Ovary (tissue), 9 donors: ENCODE data around the gene ATP6V1G3. TPM values are rescaled to one million over a fixed set of nuclear protein-coding genes. Genes with fewer than 3 reads are reported as not detected.

Source experiments
- DNase-seq, 5 donors: peaks; one replicate each; pipeline ENCODE4 v3.0.0-alpha.2; 2019 to 2020
- H3K27ac ChIP-seq, 2 donors: fragments of 200-600 bp; one replicate each; pipeline versions ENCODE4 v1.5.1 to v1.8.0; 2019 to 2022
- H3K27me3 ChIP-seq: fragments of 200-600 bp; one replicate; pipeline ENCODE4 v1.8.0; 2022
- H3K36me3 ChIP-seq: fragments of 200-600 bp; sonication (generic); one replicate; pipeline ENCODE4 v1.5.1; 2019
- H3K4me1 ChIP-seq: one replicate; pipeline ENCODE4 v1.8.1; 2013; ENCODE audit warnings: mild to moderate bottlenecking, moderate library complexity; ENCODE audit not compliant: insufficient read depth
- H3K4me3 ChIP-seq: fragments of 200-600 bp; sonication (generic); one replicate; pipeline ENCODE4 v1.5.1; 2017
- H3K9me3 ChIP-seq, 2 donors: fragments of 200-600 bp in 1 of 2; sonication (generic) in 1 of 2; one replicate each; pipeline versions ENCODE4 v1.5.1 to v1.8.1; 2013 to 2019; ENCODE audit warnings: mild to moderate bottlenecking in 1 of 2, moderate library complexity in 1 of 2
- CTCF ChIP-seq, 3 donors: fragments of 450-650 bp in 2 of 3; fragments of 200-600 bp in 1 of 3; IDR thresholded peaks; one replicate each; pipeline versions ENCODE4 v1.5.1 to v1.8.0; 2016 to 2022; ENCODE audit warnings: antibody characterized with exemption in 3 of 3, mild to moderate bottlenecking in 1 of 3
- EP300 ChIP-seq: sonication (generic); formaldehyde crosslinking; IDR thresholded peaks from one replicate; pipeline ENCODE4 v1.6.1; 2017; ENCODE audit warnings: antibody characterized with exemption
- POLR2A ChIP-seq: fragments of 450-650 bp; IDR thresholded peaks from one replicate; pipeline ENCODE4 v1.6.1; 2017; ENCODE audit warnings: antibody characterized with exemption, mild to moderate bottlenecking, moderate library complexity
- WGBS, 3 donors: extraction: QIAGEN DNeasy Blood & Tissue Kit in 1 of 3; methylation state at CpG; one replicate each; pipeline versions ENCODE4 v1.1.5 to v1.1.7; 2013 to 2017; 5-methylcytosine and 5-hydroxymethylcytosine counted together
- intact Hi-C, 4 donors: fragments of 100-400 bp; cut with DNase I; formaldehyde crosslinking; loops; one replicate each; pipeline versions ENCODE4 v1.11.0 to v1.15.1; 2022 to 2023
- polyA plus RNA-seq, 2 donors: library from polyadenylated mRNA; stranded (reverse); fragments of 200-250 nt in 1 of 2; fragments of 350-450 nt in 1 of 2; fragmentation: Illumina TruSeq in 1 of 2; extraction: RNeasy Lipid Tissue Mini Kit (QIAGEN cat#74804) in 1 of 2; gene quantifications; one replicate each; pipeline ENCODE4 v1.2.3, GENCODE V29; 2013 to 2014
- total RNA-seq, 7 donors: library from RNA; depleted of rRNA in 2 of 7; stranded (reverse); fragments of >200 nt in 2 of 7; fragmentation: NEBNext Ultra II Directional in 3 of 7; extraction: Animal tissue kit (Norgen Biotek cat#: 25700) in 3 of 7; gene quantifications; one replicate each; pipeline versions ENCODE4 v1.1.0 to v1.2.4, GENCODE V29; 2016 to 2023
- donor health status: DM: no; HTN: no; CAD: no; lungs with moderate emphysema.
- donor health status: DM: no; HTN: no; CAD: no.
- donor health status: Bipolar disorder and iron deficiency.
- donor health status: DM: yes; HTN: yes; CAD: no.
- donor health status: DM: no; HTN: no; CAD: no.
- donor health status: DM: yes; HTN: yes; CAD: no.

Gene ATP6V1G3
- total and polyA plus RNA-seq, 9 donors = not detected

GRCh38 chr1:198491596-198491995 is 48.9 kb downstream of the ATP6V1G3 start:
- Histone ChIP-seq H3K4me1 (peaks cover 2% of the 10 kb centered on the region), H3K36me3 (no peaks in the 10 kb centered on the region), H3K9me3 (no peaks in the 10 kb centered on the region), H3K27ac (no peak overlapping the region), H3K27me3 (no peaks in the 10 kb centered on the region), H3K4me3 (no peak overlapping the region)
- TF ChIP-seq CTCF (IDR thresholded peaks at IDR 0.05) (no peak), EP300 (no peak), POLR2A (no peak)
- WGBS, 3 donors = 14 to 52% (median 28%) methylated on average over 3 of the region's 3 CpGs
- intact Hi-C loops = no loop called here
- DNase-seq = no peak

DNA sequence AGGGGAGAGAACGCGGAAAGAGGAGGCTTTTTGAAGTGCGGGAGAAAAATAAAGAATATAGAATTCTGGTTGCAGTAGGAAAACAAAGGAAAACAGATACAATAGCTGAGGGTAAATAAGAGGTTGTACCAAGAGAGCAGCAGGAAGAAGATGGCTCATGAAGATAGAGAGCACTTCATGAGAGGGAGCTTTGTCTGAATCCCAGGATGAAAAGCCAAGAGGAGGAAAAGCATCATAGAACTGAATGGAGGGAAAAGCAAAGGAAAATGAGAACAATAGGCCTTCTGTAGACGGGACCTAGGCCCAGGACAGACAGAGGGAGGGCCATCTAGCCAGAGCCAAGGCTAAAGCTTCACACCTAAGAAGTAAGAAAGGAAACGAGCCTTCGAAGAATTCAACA is 49.5 kb downstream of the ATP6V1G3 start:
- Histone ChIP-seq H3K9me3 (no peaks in the 10 kb centered on the region), H3K36me3 (no peaks in the 10 kb centered on the region), H3K27me3 (no peaks in the 10 kb centered on the region), H3K4me3 (no peak overlapping the region), H3K4me1 (peaks cover 2% of the 10 kb centered on the region), H3K27ac (no peak overlapping the region)
- intact Hi-C loops = no loop called here
- no peak for DNase-seq
- 88 to 94% (median 93%) methylated on average over 6 of the region's 6 CpGs for WGBS, 3 donors
- no peak for TF ChIP-seq EP300
- no peak for TF ChIP-seq CTCF (IDR thresholded peaks at IDR 0.05)
- no peak for TF ChIP-seq POLR2A

- WGBS, 3 donors = 79 to 86% (median 81%) methylated on average over 1 of the region's 1 CpG
- H3K9me3 ChIP-seq = no peaks in the 10 kb centered on the region
- TF ChIP-seq EP300 (no peak), CTCF (IDR thresholded peaks at IDR 0.05) (no peak), POLR2A (no peak)
- H3K4me3 ChIP-seq = no peak overlapping the region
- H3K27ac ChIP-seq = no peak overlapping the region
- H3K4me1 ChIP-seq = peaks cover 2% of the 10 kb centered on the region
- DNase-seq = no peak
- H3K36me3 ChIP-seq = no peaks in the 10 kb centered on the region
- intact Hi-C loops = no loop called here
- no peaks in the 10 kb centered on the region for H3K27me3 ChIP-seq
Observed at GRCh38 chr1:198490224-198490623, 50.3 kb downstream of the ATP6V1G3 start.

- TF ChIP-seq POLR2A (no peak), CTCF (IDR thresholded peaks at IDR 0.05) (no peak), EP300 (no peak)
- Histone ChIP-seq H3K36me3 (no peaks in the 10 kb centered on the region), H3K27ac (no peak overlapping the region), H3K4me3 (no peak overlapping the region), H3K4me1 (peaks cover 2% of the 10 kb centered on the region), H3K27me3 (no peaks in the 10 kb centered on the region), H3K9me3 (no peaks in the 10 kb centered on the region)
- DNase-seq = no peak
- intact Hi-C loops = no loop called here
Observed at GRCh38 chr1:198486903-198487302, 53.6 kb downstream of the ATP6V1G3 start.

DNA sequence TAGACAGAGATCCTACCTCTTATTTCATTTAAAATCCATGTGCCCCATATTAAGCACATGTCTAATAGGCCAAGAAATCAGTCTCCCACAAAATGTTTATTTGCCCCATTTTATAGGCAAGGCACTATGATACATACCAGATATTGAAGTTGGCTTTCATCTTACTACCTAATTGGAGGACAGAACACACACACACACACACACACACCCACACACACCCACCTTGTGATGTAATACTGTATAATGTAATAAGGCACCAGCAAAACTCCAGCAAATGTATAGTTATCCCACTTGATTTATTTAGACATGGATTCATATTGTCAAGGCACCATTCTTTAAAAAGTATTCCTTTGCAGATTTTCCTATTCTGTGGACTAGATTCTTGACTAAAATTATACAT is 56.8 kb downstream of the ATP6V1G3 start:
- Histone ChIP-seq H3K27ac (no peak overlapping the region), H3K4me3 (no peak overlapping the region), H3K4me1 (no peaks in the 10 kb centered on the region), H3K36me3 (no peaks in the 10 kb centered on the region), H3K27me3 (no peaks in the 10 kb centered on the region), H3K9me3 (no peaks in the 10 kb centered on the region)
- no peak for DNase-seq
- no peak for TF ChIP-seq CTCF (IDR thresholded peaks at IDR 0.05)
- TF ChIP-seq POLR2A = no peak
- no peak for TF ChIP-seq EP300
- intact Hi-C loops = no loop called here
